A549 treated with Mapracorat at 1 μM for 4 hours (cell line): ENCODE results near the gene ZFAND2A. TPM values are rescaled to one million over a fixed set of nuclear protein-coding genes. Genes with fewer than 3 reads are reported as not detected.

Source experiments
- total RNA-seq: library from RNA; stranded (reverse); fragments of 200-300 nt; extraction: Qiagen RNA extraction; gene quantifications from 5 replicates; pipeline ENCODE4 v1.2.3, GENCODE V29; 2022

Gene ZFAND2A
- total RNA-seq, result 50.7 to 59.0 TPM (median 55.4 TPM) in 5 replicates

GRCh38 chr7:1159891-1160669, at the start of gene ZFAND2A:
ZFAND2A (minus strand) TSS chr7:1160196; CDS start chr7:1158212, 1,984 bp downstream.

Other genes starting within 250 kb of the ZFAND2A start
- 3.4 to 4.3 TPM (median 3.8 TPM) in 5 replicates for gene ADAP1, start 205.5 kb downstream of the ZFAND2A start, total RNA-seq
- gene COX19, start 184.6 kb downstream of the ZFAND2A start, total RNA-seq, result 5.2 to 6.6 TPM (median 5.9 TPM) in 5 replicates
- gene CYP2W1, start 177.0 kb downstream of the ZFAND2A start, total RNA-seq, result 0.10 TPM in 1 of 5 replicates, not detected in the others
- 1.7 to 2.3 TPM (median 1.9 TPM) in 5 replicates for gene GPR146, start 115.7 kb downstream of the ZFAND2A start, total RNA-seq
- 0.98 to 1.5 TPM (median 1.2 TPM) in 5 replicates for gene GPER1, start 72.1 kb downstream of the ZFAND2A start, total RNA-seq
- gene UNCX, start 72.7 kb upstream of the ZFAND2A start, total RNA-seq, result 0.07 to 0.08 TPM in 2 of 5 replicates, not detected in the others